T-helper 2 cell (primary cell): ENCODE results near the gene RBP4.

Experiments used
- DNase-seq, 5 experiments: peaks; one replicate each; pipeline versions ENCODE4 v3.0.0 to v3.0.0-alpha.2; 2012 to 2022
- total RNA-seq, 2 donors: gene quantifications; one replicate each; lab custom pipeline; 2026; lab: John Stamatoyannopoulos, UW

Gene RBP4
- 0 reads per million in 2 donors for total RNA-seq

GRCh38 chr10:93601146-93601773, at the start of gene RBP4:
TSS of gene RBP4 (minus strand) at chr10:93601235. CDS start at chr10:93601028, 207 bp downstream.
- no peak for DNase-seq

DNA sequence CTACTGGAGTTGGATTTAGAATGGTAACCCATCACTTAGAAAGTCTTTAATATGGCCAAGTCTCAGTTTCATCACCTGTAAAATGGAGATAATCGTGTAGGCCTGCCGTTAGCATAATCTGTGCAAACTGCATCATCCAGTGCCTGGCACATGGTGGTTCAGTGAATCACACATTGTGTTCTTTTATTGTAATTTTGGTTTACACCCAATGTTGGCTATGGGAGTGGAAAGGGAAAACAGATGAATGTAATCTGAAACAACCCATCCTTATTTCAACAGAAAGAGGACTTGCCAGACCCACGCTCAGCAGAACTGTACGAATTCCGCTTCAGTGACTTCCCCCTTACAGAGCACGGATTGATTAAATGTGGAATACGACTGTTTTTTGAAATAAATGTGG, 38.8 kb upstream of the RBP4 start:
- no peak for DNase-seq

DNA sequence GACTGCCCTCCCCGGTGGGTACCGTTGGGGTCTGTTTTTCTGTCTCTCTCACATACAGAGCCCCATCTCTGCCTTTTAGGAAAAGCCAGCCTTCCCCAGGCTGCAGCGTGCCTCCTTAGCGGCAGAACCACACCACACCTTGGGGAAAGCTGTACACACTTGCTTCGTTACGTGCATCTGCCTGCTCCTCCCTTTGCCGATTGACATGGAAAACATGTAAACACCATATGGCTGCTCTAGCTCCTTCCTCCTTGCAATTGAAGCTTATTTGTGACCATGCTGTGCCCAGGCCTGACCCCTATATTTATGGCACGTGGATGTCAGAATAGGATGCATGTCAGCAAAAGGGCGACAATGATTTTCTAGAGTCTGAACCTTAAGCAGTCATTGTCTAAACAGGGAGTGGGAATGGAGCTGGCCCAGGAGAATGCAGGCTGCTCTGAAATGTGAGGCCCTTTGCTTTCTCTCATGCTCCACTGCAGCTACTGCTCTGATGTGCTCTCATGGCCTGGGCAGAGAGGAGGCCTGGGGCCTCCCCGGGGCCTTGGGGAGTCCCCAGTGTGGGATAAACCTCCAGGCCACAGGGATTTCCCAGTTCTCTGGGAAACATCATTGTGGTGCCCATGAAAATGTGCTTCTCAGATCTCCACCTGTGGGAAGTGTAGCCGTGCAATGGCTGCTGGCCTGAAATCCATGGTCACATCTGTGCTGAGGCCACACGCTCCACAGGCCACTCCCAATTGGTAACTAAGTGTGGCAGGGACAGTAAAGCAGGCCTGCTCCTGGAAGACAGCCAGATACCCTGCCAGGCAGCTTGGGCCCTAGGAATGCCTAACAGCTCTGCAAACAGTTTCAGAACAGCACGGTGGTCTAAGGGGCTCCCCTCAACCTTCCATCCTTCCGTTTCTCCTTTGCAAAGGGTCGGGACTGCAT, 29.9 kb upstream of the RBP4 start:
- no peak for DNase-seq

DNA sequence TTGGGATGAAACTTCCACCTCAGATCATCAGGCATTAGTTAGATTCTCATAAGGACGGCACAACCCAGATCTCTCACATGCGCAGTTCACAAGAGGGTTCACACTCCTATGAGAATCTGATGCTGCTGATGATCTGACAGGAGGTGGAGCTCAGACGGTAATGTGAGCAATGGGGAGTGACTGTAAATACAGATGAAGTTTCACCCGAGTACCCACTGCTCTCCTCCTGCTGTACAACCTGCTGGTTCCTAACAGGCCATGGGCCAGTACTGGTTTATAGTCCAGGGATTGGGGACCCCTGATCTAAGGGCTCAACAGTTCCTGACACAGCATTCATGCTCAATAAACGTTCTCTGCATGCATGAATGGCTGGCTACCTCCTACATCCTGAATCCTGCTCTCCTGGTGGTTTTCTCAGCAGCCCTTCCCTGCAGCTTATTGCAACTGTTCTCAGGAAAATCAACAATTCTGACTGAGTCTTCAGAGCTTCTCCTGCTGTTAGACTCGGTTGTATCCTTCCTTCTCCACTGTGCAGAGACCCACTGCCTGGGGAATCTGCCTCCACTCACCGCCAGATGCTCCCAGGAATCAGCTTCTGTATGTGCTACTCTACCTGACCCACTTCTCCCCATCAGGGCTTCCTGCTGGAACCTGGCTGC, 28.7 kb upstream of the RBP4 start:
- DNase-seq, result no peak

DNA sequence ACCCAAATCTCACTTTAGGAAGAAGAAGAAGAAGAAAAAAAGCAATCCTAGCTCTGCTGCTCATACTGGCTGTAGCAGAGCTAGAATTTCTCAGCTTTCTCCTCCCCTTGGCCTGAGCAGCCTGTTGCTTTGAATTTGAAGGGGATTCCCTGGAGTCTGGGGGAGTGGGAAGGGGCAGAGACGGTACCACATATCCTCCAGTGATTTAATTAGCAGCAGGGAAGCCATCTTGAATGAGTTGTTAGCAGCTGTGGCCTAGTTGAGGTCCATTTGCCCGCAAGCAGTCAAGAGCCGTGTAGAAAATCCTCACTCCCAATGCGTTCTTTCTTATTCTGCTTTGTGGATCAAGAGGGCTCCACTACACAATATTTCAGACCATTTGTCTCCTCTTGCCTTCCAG, 27.8 kb upstream of the RBP4 start:
- DNase-seq, result no peak

- no peak for DNase-seq
Measured at GRCh38 chr10:93622942-93623341, 21.9 kb upstream of the RBP4 start.

DNA sequence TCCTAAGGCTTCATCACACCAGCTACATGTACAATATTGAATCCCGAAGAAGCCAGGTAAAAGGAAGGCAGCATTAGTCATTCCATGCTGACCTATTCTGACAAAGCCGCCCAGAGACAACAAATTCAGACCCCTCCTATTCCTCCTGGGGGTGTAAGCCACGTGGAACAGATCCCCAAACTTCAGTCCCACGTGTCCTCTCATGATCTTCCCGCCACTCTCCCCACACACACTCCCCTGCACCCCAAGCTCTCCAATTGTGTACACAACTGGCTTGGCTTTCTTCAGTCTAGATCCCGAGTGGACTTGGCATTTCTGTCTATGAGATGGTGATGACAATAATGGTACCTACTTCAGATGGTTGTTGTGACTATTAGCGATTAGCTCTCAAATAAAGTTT, 19.9 kb upstream of the RBP4 start:
- DNase-seq, result no peak

DNA sequence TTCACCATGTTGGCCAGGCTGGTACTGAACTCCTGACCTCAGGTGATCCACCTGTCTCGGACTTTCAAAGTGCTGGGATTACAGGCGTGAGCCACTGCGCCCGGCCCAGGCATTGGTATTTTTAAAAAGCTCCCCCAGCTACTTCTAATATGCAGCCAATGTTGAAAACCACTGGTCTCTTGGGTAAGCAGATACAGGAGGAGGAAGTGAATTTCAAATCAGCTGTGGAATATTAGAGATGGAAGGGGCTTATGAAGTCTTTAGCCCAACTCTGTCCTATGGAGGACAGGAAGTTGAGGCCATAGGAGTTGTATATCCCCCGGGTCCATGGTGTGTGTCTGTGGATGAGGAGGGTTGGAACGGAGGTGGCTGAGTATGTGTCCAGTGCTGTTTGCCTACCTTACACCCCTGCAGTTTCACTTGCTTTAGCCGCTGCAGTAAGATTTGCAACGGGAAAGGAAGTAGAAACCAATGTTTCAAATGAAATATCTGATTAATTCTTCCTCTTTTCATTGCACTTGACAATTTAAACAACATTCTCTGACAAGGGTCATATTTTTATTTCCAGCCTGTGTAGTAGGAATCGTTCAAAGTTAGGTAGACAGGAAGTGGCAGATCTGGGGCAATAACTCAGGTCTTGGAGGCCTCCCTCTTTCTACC, 14.7 kb upstream of the RBP4 start:
- DNase-seq, result no peak

- DNase-seq, result no peak
Measured at GRCh38 chr10:93614101-93614825, 13.2 kb upstream of the RBP4 start.

DNA sequence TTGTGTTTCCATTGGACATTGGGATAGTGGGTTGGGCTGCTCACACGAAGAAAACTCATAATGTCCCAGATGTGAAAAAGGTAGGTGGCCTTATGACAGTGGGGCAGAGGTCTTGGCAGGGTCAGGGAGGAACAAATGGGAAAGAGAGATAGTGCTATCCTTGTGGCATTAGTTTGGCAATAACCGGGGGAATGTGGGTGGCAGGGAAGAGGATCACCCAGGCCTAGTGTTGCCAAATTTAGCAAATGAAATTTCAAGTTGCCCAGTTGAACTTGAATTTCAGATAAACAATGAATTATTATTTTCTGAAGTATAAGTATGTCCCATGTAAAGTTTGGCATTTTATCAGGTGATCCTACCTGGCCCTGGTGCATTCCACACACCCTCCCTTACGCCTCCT, 12.1 kb upstream of the RBP4 start:
- DNase-seq, result no peak

DNA sequence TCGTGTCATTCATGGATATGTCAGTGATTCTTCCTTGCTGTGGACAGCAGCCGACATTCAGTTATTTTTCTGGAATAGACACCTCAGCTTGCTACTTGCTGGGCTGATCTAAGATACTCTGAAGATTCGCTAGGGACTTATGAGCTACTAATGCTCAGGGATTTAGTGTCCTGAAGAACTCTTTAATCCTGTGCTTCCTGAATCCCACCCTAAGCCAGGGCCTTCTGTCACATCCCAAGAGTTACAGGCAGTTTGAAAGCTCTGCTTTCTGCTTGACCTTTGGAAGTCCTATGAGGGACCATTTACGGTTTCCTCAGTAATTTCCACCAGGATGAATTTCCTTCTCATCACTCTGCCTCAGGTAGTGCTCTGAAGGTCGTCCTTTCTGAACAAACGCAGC, 11.3 kb upstream of the RBP4 start, which contains the start of gene PDE6C:
Gene PDE6C (plus strand): TSS at position 227 of the 400 bp plus-strand sequence. CDS start 189 bp downstream, outside the sequence.
- no peak for DNase-seq

GRCh38 chr10:93608421-93608820, 7.4 kb upstream of the RBP4 start:
- DNase-seq, result no peak

GRCh38 chr10:93604146-93604545, 3.1 kb upstream of the RBP4 start:
- no peak for DNase-seq

DNA sequence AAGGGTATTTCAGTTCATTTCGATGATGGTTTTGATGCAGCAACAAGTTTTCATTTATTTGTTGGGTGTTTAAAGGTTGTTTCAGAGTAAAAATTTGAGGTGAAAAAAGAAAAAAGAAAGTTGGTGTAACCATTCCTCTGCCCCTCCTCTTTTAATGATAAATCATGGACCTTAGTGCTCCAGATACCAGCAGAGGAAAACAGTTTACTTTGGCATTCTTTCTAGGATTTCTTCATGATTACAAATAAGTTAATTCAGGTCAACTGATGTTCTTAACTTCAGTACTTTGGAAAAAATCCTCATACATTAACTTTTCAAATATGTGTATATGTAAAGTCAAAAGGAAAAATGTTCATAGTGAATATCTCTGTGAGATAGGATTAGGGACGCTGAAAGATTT, 2.0 kb upstream of the RBP4 start:
- no peak for DNase-seq

DNA sequence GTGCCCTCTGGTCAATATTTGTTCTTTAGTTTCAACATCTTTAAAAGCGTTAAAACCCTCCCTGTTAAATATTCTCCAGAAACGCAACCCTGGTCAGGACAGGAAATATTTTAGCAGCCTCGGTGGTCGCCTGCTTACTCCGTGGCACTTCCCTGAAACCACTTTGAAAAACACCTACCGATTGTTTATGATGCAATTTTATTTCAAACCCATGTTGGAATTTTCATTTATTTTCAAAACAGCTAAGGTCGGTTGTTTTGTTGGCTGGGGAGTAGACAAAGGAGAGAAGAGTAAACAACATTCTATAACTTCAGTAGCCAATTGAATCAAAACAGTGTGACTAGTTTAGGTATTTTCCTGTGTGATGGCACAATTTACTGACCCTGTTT, 733 bp upstream of the RBP4 start:
- DNase-seq, result no peak

DNA sequence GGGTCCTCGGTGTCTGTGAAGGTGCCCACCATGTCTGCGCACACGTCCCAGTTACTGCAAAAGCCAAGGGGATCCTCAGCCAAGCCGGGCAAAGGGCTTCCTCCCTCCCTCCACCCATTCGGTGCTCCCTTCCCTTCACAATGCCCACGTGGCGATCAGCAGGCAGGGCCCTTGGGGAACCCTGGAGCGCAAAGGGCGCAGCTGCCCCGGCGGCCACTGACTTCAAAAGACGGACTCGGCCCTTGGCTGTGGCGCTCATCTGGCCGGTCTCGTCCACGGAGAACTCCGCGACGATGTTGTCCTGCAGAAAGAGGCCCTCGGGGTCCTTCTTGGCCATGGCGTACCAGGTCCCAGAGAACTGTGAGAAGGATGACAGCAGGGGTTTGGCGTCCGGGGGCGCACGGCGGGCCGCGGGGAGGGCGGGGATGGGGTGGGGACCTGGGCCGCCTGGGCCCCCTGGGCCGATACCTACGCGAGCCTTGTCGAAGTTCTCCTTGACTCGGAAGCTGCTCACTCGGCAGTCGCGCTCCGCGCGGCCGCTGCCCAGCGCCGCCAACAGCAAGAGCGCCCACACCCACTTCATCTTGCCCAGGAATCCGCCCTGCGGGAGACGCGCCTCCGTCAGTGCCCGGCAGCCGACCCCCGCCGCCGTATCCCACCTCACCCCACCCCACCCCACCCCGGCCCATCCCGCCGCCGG, 439 bp downstream of the RBP4 start:
- DNase-seq, result peak in 1 of 5 experiments; percentile 13

GRCh38 chr10:93599778-93600177, 1.3 kb downstream of the RBP4 start:
- no peak for DNase-seq

GRCh38 chr10:93599335-93599734, 1.7 kb downstream of the RBP4 start:
- no peak for DNase-seq

GRCh38 chr10:93598157-93598556, 2.9 kb downstream of the RBP4 start:
- no peak for DNase-seq

GRCh38 chr10:93597075-93597599, 3.9 kb downstream of the RBP4 start:
- no peak for DNase-seq

DNA sequence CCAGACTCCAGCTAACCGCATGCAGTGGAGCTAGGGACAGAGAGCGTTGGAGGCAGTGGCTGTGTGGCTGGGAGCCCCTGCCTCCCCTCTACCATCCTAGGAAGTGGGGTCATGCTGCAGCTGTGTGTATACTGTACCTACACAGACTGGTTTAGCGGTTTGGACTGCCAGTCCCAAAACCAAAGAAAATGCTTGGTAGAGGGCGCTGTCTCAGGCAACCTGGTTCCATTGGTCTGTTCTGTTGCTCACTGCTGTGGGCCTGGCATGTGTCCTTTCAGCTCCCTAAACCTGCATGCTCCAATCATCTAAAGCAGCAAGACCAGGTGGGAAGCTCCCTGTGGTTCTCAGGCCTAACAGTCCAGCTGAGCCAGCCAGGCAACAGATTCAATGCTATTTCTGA, 4.5 kb downstream of the RBP4 start:
- DNase-seq, result no peak
